Thymus (tissue), 11 donors: ENCODE data around the gene GHRH. TPM values are rescaled to one million over a fixed set of nuclear protein-coding genes. Genes with fewer than 3 reads are reported as not detected.

Experiments used
- DNase-seq, 9 donors: peaks; one replicate each; pipeline ENCODE4 v3.0.0-alpha.2; 2013; ENCODE audit warnings: low spot score in 9 of 9, low read depth in 6 of 9, missing footprints in 1 of 9
- H3K27ac ChIP-seq, 2 donors: one replicate each; pipeline ENCODE4 v1.5.1; 2013; ENCODE audit warnings: control low read depth in 1 of 2, low read depth in 1 of 2, low read length in 1 of 2, mild to moderate bottlenecking in 1 of 2, moderate library complexity in 1 of 2
- H3K27me3 ChIP-seq, 2 donors: one replicate each; pipeline ENCODE4 v1.5.1; 2013; ENCODE audit warnings: low read length in 1 of 2; ENCODE audit not compliant: control insufficient read depth in 2 of 2, insufficient read depth in 1 of 2
- H3K36me3 ChIP-seq, 2 donors: one replicate each; pipeline ENCODE4 v1.5.1; 2013; ENCODE audit warnings: low read length in 1 of 2, mild to moderate bottlenecking in 1 of 2, moderate library complexity in 1 of 2; ENCODE audit not compliant: control insufficient read depth in 2 of 2, insufficient read depth in 2 of 2
- H3K4me1 ChIP-seq, 2 donors: one replicate each; pipeline ENCODE4 v1.5.1; 2013; ENCODE audit warnings: low read length in 2 of 2; ENCODE audit not compliant: control insufficient read depth in 2 of 2, insufficient read depth in 2 of 2
- H3K4me3 ChIP-seq, 2 donors: one replicate each; pipeline ENCODE4 v1.5.1; 2013; ENCODE audit warnings: low read length in 2 of 2, control low read depth in 1 of 2, mild to moderate bottlenecking in 1 of 2
- H3K9me3 ChIP-seq, 2 donors: one replicate each; pipeline ENCODE4 v1.5.1; 2013; ENCODE audit warnings: low read length in 1 of 2, mild to moderate bottlenecking in 1 of 2; ENCODE audit not compliant: control insufficient read depth in 2 of 2, insufficient read depth in 1 of 2
- whole genome bisulfite sequencing: extraction: QIAGEN DNeasy Blood & Tissue Kit; methylation state at CpG from one replicate; pipeline ENCODE4 v1.1.7; 2013; 5-methylcytosine and 5-hydroxymethylcytosine counted together
- polyA plus RNA-seq: library from polyadenylated mRNA; stranded (reverse); fragments of 200-250 nt; gene quantifications from one replicate; pipeline ENCODE4 v1.2.3, GENCODE V29; 2013
- total RNA-seq: library from RNA; stranded (reverse); fragments of 120-200 nt; gene quantifications from one replicate; pipeline ENCODE4 v1.2.4, GENCODE V29; 2013
- donor health status: healthy.

GHRH gene
- total and polyA plus RNA-seq, 2 donors: 14.4 to 14.7 TPM

DNA sequence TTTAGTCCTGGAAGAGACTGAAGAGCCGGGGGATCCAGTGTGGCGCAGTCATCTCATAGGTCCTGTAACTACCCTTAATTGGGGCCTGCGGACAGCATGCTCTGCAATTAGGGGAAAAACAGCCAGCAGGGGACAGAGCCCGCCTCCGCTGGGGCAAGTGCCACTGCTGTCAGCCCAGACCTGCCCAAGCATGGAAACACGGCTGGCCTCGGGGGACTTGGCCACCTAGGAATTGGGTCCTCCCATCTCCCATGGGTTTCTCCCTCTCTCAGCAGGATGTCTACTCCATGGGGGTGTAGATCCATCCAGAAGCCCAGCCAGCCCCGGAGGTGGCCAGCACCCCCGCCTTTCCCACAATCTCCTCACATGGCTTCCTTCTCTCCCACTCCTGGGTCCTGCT is 3.6 kb downstream of the GHRH start:
- Histone ChIP-seq H3K27ac (no peak overlapping the region), H3K36me3 (no peaks in the 10 kb centered on the region), H3K4me1 (peaks cover 0 to 6% of the 10 kb centered on the region in 2 donors), H3K4me3 (no peak overlapping the region), H3K9me3 (peaks cover 0 to 1% of the 10 kb centered on the region in 2 donors), H3K27me3 (peaks cover 0 to 2% of the 10 kb centered on the region in 2 donors)
- WGBS: 91% methylated on average over 9 of the region's 9 CpGs
- no peak for DNase-seq

DNA sequence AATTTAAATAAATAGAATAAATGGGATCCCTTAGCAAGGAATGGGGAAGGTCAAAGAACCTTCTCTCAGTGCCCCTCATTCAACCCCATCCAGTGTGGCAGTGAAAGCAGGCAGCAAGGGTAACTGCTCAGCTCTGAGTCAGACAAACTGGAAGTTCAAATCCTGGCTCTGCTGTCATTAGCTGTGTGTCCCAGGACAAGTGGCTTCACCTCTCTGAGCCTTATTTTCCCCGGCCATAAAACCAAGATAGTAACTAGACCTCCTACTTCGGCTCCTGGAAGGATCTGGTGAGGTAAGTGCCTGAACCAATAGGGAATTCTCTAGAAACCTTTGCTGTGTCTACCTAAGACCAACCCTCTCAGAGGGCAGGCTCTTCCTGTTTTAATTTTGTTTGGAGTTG is 4.1 kb downstream of the GHRH start:
- DNase-seq: no peak
- H3K9me3 ChIP-seq: peaks cover 0 to 1% of the 10 kb centered on the region in 2 donors
- peaks cover 0 to 6% of the 10 kb centered on the region in 2 donors for H3K4me1 ChIP-seq
- no peaks in the 10 kb centered on the region for H3K36me3 ChIP-seq
- WGBS: 94% methylated on average over 2 of the region's 2 CpGs
- no peak overlapping the region for H3K27ac ChIP-seq
- no peak overlapping the region for H3K4me3 ChIP-seq
- peaks cover 0 to 2% of the 10 kb centered on the region in 2 donors for H3K27me3 ChIP-seq

DNA sequence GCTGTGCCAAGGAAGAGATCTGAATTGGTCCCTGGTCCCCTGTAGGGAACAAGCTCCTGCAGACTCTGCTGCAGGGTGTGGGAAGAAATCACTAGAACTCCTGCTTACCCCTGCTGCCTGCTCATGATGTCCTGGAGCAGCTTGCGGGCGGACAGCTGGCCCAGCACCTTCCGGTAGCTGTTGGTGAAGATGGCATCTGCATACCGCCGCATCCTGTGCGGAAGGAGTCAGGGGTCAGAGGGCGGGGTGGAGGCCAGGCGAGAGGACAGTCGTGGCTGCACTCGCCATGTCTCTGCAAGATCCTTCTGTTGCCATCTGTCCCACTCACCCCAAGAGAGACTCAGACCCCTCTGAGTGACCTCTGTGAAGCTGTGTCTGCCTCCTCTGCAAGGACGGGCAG is 5.3 kb downstream of the GHRH start:
- Histone ChIP-seq H3K36me3 (no peaks in the 10 kb centered on the region), H3K27ac (no peak overlapping the region), H3K4me1 (peaks cover 0 to 5% of the 10 kb centered on the region in 2 donors), H3K4me3 (no peak overlapping the region), H3K9me3 (peaks cover 0 to 1% of the 10 kb centered on the region in 2 donors), H3K27me3 (peaks cover 0 to 2% of the 10 kb centered on the region in 2 donors)
- no peak for DNase-seq
- 97% methylated on average over 11 of the region's 11 CpGs for WGBS

DNA sequence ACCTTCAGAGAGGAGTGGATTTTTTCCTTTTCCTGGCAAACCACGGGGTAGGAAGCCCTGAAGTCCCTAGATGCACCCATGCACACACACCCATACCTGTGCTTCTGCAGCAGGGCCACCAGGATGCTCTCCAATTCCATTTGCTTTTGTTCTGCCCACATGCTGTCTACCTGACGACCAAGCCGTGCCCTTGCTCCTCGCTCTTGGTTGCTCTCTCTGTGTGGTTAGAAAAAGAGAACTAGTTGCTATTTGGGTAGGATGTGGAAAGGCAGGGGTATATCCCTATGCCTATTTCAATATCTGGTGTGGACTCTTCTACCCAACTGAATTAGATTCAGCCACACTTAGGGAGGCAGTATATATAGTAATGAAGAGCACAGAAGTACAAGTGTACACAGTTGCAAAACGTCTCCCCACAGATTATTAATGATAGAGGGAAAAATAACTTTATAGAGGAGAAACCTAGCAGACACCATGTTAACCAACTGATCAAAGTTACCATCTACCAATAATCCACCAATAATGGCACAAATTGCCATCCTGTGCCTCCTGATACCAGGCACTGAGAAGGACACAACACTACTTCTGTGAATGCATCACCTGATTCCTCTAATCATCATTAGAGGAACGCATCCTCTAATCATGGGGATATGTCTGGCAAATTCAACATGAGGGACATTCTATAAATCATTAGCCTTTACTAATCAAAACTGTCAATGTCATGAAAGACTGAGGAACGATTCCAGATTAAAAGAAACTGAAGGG is 7.3 kb downstream of the GHRH start:
- no peaks in the 10 kb centered on the region for H3K36me3 ChIP-seq
- peaks cover 0 to 1% of the 10 kb centered on the region in 2 donors for H3K9me3 ChIP-seq
- 88% methylated on average over 7 of the region's 7 CpGs for WGBS
- H3K4me3 ChIP-seq: no peak overlapping the region
- no peaks in the 10 kb centered on the region for H3K4me1 ChIP-seq
- no peak overlapping the region for H3K27ac ChIP-seq
- peaks cover 0 to 2% of the 10 kb centered on the region in 2 donors for H3K27me3 ChIP-seq
- DNase-seq: no peak

DNA sequence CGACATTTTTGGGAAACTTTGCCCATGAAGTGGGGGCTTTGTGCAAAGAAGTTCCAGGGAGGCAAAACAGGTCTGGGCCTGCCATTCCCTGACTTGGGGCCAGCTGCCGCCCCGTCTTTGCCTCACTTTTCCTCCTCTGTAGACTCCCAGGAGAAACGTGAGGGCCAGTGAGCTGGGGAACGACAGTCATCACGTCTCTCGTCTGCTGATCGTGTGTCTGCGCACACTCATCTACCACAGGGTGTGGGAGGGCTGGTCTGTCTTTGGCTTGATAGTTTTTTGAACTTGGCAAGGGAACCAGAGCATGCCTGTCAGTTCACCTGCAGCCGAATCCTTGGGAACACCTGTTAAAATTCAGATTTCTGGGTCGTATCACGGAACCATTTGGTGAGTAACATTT is 8.5 kb downstream of the GHRH start:
- peaks cover 0 to 1% of the 10 kb centered on the region in 2 donors for H3K9me3 ChIP-seq
- H3K4me1 ChIP-seq: no peaks in the 10 kb centered on the region
- H3K4me3 ChIP-seq: no peak overlapping the region
- H3K36me3 ChIP-seq: no peaks in the 10 kb centered on the region
- H3K27me3 ChIP-seq: peaks cover 0 to under 1% of the 10 kb centered on the region in 2 donors
- DNase-seq: no peak
- 95% methylated on average over 12 of the region's 12 CpGs for WGBS
- H3K27ac ChIP-seq: no peak overlapping the region

DNA sequence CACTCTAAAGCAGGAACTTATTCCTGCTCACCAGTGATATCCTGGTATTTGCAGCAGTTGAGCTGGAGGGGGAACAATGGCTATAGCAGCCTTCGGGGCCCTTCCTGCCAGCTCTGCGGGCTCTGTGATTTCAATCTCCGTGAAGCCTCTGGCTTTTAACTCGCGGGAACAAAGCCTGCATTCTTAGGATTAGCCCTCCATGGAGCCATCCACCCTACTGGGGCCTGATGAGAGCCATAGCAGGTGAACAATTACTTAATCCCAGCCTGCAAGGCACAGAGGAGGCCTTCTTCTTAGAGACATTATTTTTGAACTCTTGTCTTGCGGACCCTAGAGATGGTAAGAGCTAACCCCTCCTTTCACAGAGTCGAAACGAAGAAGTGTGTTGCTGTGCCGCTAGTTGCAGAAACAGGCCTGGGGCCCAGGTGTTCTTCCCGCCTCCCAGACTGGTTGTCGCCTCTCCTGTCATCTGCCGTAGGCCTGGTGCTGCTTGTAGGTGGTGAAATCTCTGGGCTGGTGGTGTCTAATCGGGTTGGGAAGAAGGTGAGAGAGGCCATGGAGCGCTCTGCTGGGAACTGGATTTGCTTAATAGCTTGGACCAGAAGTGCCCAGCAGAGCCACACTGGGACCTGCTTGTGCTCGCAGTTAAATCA is 9.7 kb downstream of the GHRH start:
- no peak overlapping the region for H3K4me3 ChIP-seq
- H3K36me3 ChIP-seq: no peaks in the 10 kb centered on the region
- WGBS: 87% methylated on average over 15 of the region's 15 CpGs
- no peaks in the 10 kb centered on the region for H3K27me3 ChIP-seq
- no peak overlapping the region for H3K27ac ChIP-seq
- H3K4me1 ChIP-seq: no peaks in the 10 kb centered on the region
- H3K9me3 ChIP-seq: peaks cover 0 to 1% of the 10 kb centered on the region in 2 donors
- no peak for DNase-seq

DNA sequence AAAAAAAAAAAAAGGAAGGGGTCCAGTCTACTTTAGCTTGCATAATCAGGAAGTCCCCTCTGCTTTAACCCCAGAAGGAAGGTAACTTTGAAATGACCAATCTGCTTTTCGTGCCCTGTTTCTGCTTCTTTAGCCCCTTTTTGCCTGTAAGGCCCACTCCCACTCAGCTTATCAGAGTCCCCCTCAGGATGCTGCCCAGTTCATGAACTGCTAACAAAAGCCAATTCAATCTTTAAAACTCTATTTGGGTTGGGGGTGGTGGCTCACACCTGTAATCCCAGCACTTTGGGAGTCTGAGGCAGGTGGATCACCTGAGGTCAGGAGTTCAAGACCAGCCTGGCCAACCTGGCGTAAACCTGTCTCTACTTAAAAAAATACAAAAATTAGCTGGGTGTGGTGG is 12.3 kb downstream of the GHRH start:
- no peak overlapping the region for H3K27ac ChIP-seq
- no peak for DNase-seq
- H3K27me3 ChIP-seq: no peaks in the 10 kb centered on the region
- no peaks in the 10 kb centered on the region for H3K4me1 ChIP-seq
- H3K4me3 ChIP-seq: no peak overlapping the region
- H3K36me3 ChIP-seq: no peaks in the 10 kb centered on the region
- WGBS: over 99% methylated on average over 2 of the region's 2 CpGs
- H3K9me3 ChIP-seq: no peaks in the 10 kb centered on the region

DNA sequence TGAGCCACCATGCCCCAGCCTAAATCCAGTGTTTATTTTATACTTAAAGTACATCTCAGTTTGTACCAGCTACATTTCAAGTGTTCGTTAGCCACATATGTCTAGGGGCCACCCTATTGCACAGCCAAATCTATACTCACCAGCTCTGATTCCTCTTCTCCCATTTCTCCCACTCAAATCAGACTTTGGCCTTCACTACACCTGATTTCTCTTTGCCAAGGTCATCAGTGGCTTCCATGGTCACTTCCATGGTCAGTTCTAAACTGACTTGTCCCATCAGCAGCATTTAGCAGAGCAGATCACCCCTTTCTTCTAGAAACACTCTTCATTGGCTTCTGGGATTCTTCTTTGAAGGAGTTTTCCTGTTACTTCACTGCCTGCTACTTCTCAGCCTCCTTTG is 14.1 kb downstream of the GHRH start:
- 98% methylated on average over 1 of the region's 1 CpG for WGBS
- Histone ChIP-seq H3K4me1 (peaks cover 0 to 2% of the 10 kb centered on the region in 2 donors), H3K27me3 (no peaks in the 10 kb centered on the region), H3K36me3 (peaks cover 14 to 15% of the 10 kb centered on the region in 2 donors), H3K27ac (no peak overlapping the region), H3K4me3 (no peak overlapping the region), H3K9me3 (no peaks in the 10 kb centered on the region)
- DNase-seq: no peak

DNA sequence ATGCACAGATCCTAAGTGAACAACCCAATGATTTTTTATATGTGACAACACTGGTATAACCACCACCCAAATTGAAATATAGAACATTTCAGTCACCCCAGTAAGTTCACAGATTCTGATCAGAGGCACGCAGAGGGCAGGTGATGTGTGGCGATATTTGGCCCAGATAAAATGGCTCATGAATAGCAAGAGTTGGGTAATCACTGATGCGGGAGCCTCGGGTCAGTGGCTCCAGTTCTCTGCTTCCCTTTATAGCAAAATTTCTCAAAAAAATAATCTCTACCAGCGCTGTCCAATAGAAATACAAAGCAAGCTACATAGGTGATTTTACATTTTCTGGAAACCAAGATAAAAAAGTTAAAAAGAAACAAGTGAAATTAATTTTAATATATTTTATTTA is 14.9 kb downstream of the GHRH start:
- H3K4me3 ChIP-seq: no peak overlapping the region
- peaks cover 22 to 23% of the 10 kb centered on the region in 2 donors for H3K36me3 ChIP-seq
- DNase-seq: no peak
- no peaks in the 10 kb centered on the region for H3K27me3 ChIP-seq
- no peaks in the 10 kb centered on the region for H3K9me3 ChIP-seq
- H3K4me1 ChIP-seq: peaks cover 0 to 2% of the 10 kb centered on the region in 2 donors
- H3K27ac ChIP-seq: no peak overlapping the region
- WGBS: 96% methylated on average over 5 of the region's 5 CpGs
